Activated T-cell treated with anti-CD3 and anti-CD28 coated beads for 48 hours (primary cell): ENCODE data around the gene RNLS.

Experiments
- DNase-seq: peaks from one replicate; pipeline ENCODE4 v3.0.0-alpha.2; 2020; ENCODE audit warnings: low read depth

Gene RNLS

GRCh38 chr10:88230251-88230650 lies 352.9 kb downstream of the RNLS start:
- no peak for DNase-seq

- DNase-seq, result no peak
Observed at GRCh38 chr10:88228130-88228529, 355.0 kb downstream of the RNLS start.

- DNase-seq, result no peak
Observed at GRCh38 chr10:88227342-88228018, 355.6 kb downstream of the RNLS start.

GRCh38 chr10:88226891-88227290 lies 356.2 kb downstream of the RNLS start:
- no peak for DNase-seq

- no peak for DNase-seq
Observed at GRCh38 chr10:88226071-88226659, 357.0 kb downstream of the RNLS start.
